Retinal pigment epithelial cell (primary cell): Measurements from ENCODE around the gene BRWD1.

Experiments
- DNase-seq: peaks from one replicate; pipeline ENCODE4 v3.0.0-alpha.2; 2010; ENCODE audit warnings: low read depth
- H3K4me3 ChIP-seq: 2 replicates; pipeline ENCODE4 v1.5.1; 2011; ENCODE audit warnings: mild to moderate bottlenecking, low read length, control low read depth, moderate library complexity
- TF ChIP-seq, protein P1 (sequence below): conservative IDR thresholded peaks from 2 replicates; pipeline ENCODE4 v1.5.1; 2011; ENCODE audit warnings: low read depth, low read length, control low read depth, inconsistent platforms

Gene BRWD1

DNA sequence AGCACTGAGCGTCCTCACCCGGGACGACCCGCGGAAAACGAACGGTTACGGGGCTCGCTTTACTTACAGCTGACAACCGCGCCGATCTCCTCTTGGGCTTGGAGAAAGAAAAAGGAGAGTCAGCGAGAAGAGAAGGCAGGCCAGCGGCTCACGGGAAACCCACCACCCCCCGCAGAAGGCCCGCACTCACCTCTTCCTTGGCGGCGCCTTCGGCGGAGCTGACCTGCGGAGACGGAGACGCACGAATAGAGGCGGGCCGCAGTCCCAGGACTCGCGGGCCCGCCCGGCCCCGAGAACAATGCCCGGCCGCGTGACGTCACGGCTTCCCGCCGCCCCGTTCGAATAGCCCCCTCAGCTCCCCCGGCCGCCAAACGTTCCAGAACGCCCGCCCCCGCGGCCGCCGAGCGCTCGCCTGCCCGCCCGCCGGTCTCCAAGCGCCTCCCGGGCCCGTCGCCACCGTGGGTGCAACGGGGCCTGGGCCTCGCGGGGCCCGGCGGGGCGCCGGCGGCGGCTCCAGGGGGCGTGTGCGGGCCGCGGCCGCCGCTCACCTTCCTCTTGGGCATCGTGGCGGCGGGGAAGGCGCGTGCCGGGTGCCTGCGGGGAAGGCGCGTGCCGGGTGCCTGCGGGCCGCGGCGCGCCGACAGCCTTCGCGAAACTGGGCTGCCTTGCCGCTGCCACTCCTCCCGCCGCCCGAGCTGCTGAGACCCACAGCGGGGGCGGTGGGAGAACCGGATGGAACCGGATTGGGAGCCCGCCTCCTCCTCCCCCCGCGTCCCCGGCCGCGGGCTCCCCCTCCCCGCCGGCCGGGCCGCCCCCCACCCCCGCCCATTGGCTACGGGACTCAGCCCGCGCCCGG is 35.2 kb upstream of the BRWD1 start, which contains the start of gene HMGN1:
Gene HMGN1, minus strand, starts transcription at position 734 of the 856 bp plus-strand sequence. Its CDS starts 171 bp downstream, at position 563.
- peak within 1 kb of the TSS; percentile 97 for H3K4me3 ChIP-seq
- TF ChIP-seq, protein P1, sequence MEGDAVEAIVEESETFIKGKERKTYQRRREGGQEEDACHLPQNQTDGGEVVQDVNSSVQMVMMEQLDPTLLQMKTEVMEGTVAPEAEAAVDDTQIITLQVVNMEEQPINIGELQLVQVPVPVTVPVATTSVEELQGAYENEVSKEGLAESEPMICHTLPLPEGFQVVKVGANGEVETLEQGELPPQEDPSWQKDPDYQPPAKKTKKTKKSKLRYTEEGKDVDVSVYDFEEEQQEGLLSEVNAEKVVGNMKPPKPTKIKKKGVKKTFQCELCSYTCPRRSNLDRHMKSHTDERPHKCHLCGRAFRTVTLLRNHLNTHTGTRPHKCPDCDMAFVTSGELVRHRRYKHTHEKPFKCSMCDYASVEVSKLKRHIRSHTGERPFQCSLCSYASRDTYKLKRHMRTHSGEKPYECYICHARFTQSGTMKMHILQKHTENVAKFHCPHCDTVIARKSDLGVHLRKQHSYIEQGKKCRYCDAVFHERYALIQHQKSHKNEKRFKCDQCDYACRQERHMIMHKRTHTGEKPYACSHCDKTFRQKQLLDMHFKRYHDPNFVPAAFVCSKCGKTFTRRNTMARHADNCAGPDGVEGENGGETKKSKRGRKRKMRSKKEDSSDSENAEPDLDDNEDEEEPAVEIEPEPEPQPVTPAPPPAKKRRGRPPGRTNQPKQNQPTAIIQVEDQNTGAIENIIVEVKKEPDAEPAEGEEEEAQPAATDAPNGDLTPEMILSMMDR = no peak
- DNase-seq = peak; percentile 51

DNA sequence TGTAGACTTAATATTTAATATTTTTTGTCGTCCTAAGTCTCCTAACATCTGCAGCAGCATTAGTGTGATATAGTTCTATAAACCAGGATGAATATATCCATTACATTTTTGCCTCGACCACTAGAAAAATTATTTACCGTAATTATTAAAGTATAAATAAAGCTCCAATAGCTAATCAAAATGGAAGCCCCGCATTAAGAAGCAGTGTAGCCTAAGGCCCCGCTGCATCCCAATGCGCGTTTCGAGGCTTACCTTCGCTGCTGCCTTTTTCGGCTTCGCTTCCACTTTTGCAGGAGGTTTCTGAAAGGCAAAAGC is 34.6 kb upstream of the BRWD1 start:
- TF ChIP-seq, protein P1 = no peak
- H3K4me3 ChIP-seq = peak overlapping the region; percentile 97
- no peak for DNase-seq

DNA sequence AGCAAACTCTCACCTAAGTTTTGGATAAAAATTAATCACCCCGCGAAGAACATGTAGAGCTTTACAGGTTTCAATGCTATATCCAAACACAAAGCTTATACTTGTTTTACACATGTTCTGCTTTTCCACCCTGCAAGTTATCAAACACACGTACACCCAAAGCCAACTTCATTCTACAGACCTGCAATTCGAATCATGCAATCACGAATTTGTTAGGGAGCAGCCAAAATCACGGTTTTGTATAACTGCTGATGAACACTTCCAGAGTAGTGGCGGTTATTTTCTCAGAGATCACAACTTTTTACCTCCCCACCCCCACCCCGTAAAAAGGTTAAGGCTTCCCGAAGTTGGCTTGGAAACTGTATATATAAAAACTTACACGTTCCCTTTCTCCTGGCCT is 34.1 kb upstream of the BRWD1 start:
- TF ChIP-seq, protein P1 = no peak
- peak overlapping the region; percentile 97 for H3K4me3 ChIP-seq
- no peak for DNase-seq

DNA sequence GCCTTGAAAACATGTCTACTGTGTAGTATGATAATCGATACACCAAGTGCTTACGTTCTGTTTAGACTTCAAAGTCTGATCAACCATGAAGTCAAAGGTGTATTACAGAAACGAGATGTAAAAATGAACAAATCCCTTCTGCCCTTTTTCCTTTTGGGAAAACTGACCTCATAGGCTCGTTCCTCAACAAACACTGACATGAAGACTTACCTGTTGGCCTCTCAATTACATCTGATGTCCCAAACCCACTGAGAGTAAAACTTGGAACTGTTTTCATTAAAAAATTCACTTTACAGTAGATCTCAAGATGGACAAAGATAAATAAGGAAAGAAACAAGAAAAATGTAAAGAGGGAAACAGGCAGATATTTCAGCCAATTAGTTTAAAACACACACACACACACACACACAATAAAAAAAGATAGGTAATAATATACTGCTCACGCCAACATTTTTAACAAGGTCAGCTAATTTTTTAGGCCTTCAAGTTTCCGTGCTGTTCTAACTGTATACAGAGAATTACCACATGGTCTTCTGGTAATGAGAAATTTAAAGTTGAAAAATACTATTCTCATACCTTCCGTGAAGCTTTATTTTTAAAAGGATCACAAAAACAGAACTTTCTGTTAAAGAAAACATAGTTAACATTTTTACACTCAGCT is 33.4 kb upstream of the BRWD1 start:
- H3K4me3 ChIP-seq = peak overlapping the region; percentile 97
- TF ChIP-seq, protein P1 = no peak
- no peak for DNase-seq

DNA sequence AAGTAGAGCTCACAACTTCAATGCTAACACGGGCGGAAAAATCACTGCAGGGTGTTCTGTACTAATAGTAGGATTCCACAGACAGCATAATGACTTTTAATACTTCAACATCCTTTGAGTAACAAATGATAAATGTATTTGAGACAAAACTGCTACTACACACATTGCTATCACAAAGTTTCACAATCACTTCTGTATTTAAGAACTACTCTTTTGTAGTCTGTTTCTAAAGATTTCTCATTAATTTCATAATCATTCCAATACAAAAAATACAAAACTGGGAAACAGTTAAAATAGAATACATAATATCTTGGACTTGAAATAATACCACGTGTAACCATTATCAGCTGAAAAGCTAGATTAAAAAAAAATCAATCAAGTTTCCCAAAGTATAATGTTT is 32.8 kb upstream of the BRWD1 start:
- peak overlapping the region; percentile 97 for H3K4me3 ChIP-seq
- DNase-seq = no peak

DNA sequence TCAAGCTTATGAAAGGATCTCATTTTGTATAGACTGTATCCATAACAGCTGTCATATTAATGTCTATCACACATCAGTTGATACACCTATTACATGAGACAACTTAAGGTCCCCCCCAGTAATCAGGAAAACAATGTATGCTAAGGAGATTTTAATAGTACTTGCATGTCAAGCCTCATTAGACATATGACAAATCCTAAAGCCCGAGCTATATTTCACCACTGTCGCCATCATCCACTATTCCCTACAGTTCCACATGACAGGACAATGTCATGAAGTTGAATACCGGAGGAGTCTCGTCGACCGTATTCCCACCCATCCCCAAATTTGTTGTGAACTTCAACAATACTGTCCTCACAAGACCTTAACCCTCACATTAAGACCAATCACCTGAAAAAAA is 32.0 kb upstream of the BRWD1 start:
- TF ChIP-seq, protein P1 = no peak
- no peak for DNase-seq
- H3K4me3 ChIP-seq = peak overlapping the region; percentile 97

More for the DNA sequence above, 32.8 kb upstream of the BRWD1 start:
- TF ChIP-seq, protein P1 = no peak
